Brain microvascular endothelial cell (primary cell): Measurements from ENCODE around the gene PYGO2.
A peak's percentile ranks its signal among the peaks of the same experiment; 100 is the strongest.

Experiments
- DNase-seq: peaks from one replicate; pipeline ENCODE4 v3.0.0-alpha.2; 2020
- H3K27ac ChIP-seq: fragments of 250-450 bp; sonication (Bioruptor Pico); 2 replicates; pipeline ENCODE4 v1.5.1; 2020; ENCODE audit warnings: mild to moderate bottlenecking, moderate library complexity
- H3K27me3 ChIP-seq: fragments of 250-450 bp; sonication (Bioruptor Pico); replicated peaks from 2 replicates; pipeline ENCODE4 v1.5.1; 2020; ENCODE audit warnings: mild to moderate bottlenecking
- H3K36me3 ChIP-seq: fragments of 250-450 bp; sonication (Bioruptor Pico); replicated peaks from 2 replicates; pipeline ENCODE4 v1.5.1; 2020; ENCODE audit warnings: mild to moderate bottlenecking
- H3K4me3 ChIP-seq: 2 replicates; pipeline ENCODE4 v1.5.1; 2011; ENCODE audit warnings: low read depth, mild to moderate bottlenecking, control low read depth, low read length, moderate library complexity
- in situ Hi-C: cut with HindIII; loops from 2 replicates; pipeline ENCODE4 v1.10.0; 2017; ENCODE audit warnings: low sequenced_read_pairs, low pct_ligation_motif_present
- TF ChIP-seq, protein P1 (sequence below): IDR thresholded peaks from 2 replicates; pipeline ENCODE4 v1.5.1; 2011; ENCODE audit warnings: low read depth, mild to moderate bottlenecking, moderate library complexity, low read length, control low read depth, inconsistent platforms; ENCODE audit errors: missing control alignments

PYGO2 gene

DNA sequence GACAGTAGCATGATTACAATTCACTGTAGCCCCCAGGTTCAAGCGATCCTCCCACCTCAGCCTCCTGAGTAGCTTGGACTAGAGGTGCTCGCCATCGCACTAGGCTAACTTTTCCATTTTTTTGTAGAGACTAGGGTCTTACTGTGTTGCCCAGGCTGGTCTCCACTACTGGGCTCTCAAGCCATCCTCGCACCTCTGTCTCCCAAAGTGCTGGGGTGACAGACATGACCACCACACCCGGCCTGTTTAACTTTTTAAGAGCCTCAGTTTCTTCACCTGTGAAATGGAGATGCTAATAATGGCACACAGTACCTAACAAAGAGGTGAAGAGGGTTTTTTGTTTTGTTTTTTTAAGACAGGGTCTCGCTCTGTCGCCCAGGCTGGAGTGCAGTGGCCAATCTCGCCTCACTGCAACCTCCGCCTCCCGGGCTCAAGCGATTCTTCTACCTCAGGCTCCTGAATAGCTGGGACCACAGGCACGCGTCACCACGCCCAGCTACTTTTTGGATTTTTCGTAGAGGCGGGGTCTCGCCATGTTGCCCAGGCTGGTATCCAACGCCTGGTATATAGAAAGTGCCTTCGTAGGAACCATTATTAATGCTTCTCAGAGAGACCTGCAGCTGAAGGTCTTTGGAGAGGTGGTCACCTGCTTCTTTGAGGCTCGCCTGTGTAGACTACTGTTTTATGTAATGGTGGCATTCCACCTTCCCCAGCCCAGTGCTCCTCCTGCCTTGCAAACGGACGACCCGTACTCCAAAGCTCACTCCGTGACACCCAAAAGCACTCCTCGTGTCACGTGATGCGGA is 25.6 kb downstream of the PYGO2 start:
- Histone ChIP-seq H3K27me3 (no peaks in the 10 kb centered on the region), H3K4me3 (peak overlapping the region; percentile 80), H3K36me3 (no peaks in the 10 kb centered on the region), H3K27ac (peak overlapping the region; percentile 100)
- no peak for DNase-seq
- TF ChIP-seq, protein P1, sequence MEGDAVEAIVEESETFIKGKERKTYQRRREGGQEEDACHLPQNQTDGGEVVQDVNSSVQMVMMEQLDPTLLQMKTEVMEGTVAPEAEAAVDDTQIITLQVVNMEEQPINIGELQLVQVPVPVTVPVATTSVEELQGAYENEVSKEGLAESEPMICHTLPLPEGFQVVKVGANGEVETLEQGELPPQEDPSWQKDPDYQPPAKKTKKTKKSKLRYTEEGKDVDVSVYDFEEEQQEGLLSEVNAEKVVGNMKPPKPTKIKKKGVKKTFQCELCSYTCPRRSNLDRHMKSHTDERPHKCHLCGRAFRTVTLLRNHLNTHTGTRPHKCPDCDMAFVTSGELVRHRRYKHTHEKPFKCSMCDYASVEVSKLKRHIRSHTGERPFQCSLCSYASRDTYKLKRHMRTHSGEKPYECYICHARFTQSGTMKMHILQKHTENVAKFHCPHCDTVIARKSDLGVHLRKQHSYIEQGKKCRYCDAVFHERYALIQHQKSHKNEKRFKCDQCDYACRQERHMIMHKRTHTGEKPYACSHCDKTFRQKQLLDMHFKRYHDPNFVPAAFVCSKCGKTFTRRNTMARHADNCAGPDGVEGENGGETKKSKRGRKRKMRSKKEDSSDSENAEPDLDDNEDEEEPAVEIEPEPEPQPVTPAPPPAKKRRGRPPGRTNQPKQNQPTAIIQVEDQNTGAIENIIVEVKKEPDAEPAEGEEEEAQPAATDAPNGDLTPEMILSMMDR: no peak
- in situ Hi-C loops: no loop called here

DNA sequence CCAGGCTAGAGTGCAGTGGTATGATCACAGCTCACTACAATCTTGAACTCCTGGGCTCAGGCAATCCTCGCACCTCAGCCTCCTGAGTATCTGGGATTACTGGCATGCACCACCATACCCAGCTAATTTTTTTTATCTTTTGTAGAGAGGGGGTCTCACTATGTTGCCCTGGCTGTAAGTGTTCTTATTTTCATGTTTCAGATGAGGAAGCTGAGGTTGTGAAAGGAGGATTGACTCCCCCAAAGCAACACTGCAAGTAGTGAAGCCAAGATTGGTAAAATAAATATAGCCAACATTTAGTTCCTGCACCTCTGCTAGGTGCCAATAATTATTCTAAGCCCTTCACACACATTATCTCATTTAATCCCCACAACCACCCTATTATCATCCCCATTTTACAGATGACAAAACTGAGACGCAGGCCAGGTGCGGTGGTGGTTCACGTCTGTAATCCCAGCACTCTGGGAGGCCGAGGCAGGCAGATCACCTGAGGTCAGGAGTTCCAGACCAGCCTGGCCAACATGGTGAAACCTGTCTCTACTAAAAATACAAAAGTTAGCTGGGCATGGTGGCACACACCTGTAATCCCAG is 27.1 kb downstream of the PYGO2 start:
- Histone ChIP-seq H3K27ac (no peak overlapping the region), H3K4me3 (no peak overlapping the region), H3K27me3 (no peaks in the 10 kb centered on the region), H3K36me3 (no peaks in the 10 kb centered on the region)
- in situ Hi-C loops: no loop called here
- TF ChIP-seq, protein P1: no peak
- no peak for DNase-seq

DNA sequence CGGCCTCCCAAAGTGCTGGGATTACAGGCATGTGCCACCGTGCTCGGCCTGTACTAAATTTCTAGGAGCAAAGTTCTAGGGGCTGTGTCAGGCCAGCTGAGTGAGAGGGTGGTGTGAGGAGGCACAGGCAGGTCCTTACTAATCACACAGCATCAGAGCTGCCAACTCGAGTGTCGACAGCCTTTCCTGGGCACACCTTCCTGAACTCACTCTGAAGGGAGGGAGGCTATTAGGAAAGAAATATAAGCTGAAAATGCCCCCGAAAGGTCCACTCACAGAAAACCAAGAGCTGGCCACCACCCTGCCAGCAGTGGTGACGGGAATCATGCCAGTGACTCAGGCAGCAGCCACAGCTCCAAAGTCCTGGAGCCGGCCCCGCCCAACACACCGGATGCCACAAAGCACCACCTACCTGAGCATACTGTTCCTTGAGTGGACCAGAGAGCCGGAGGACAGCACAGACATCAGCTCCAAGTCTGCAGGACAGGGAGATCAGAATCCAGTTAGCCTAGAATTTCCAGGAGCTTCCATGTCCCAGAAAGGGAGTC is 29.6 kb downstream of the PYGO2 start:
- Histone ChIP-seq H3K4me3 (no peak overlapping the region), H3K36me3 (no peaks in the 10 kb centered on the region), H3K27me3 (no peaks in the 10 kb centered on the region), H3K27ac (no peak overlapping the region)
- in situ Hi-C loops: no loop called here
- TF ChIP-seq, protein P1: no peak
- no peak for DNase-seq

DNA sequence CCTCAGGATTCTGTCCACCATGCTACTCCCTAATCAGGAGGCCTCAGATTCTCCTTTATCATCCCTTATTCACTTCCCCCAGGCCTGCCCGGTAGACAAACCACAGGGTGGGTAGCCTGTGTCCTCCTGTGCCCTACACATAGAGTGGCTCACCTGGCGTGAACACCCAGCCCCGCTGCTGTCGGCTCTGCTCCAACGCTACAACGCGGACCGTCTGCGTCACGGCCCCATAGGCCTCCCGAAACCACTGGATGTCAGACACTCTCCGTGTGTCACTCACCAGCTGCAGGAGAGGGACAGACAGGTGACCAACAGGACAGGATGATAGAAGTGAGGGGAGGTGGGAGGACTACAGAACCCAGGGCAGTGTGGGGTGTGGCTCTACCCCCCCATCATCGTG is 35.4 kb downstream of the PYGO2 start:
- Histone ChIP-seq H3K27me3 (no peaks in the 10 kb centered on the region), H3K27ac (no peak overlapping the region), H3K4me3 (no peak overlapping the region), H3K36me3 (peaks cover 6% of the 10 kb centered on the region)
- in situ Hi-C loops: no loop called here
- DNase-seq: no peak
- TF ChIP-seq, protein P1: no peak

DNA sequence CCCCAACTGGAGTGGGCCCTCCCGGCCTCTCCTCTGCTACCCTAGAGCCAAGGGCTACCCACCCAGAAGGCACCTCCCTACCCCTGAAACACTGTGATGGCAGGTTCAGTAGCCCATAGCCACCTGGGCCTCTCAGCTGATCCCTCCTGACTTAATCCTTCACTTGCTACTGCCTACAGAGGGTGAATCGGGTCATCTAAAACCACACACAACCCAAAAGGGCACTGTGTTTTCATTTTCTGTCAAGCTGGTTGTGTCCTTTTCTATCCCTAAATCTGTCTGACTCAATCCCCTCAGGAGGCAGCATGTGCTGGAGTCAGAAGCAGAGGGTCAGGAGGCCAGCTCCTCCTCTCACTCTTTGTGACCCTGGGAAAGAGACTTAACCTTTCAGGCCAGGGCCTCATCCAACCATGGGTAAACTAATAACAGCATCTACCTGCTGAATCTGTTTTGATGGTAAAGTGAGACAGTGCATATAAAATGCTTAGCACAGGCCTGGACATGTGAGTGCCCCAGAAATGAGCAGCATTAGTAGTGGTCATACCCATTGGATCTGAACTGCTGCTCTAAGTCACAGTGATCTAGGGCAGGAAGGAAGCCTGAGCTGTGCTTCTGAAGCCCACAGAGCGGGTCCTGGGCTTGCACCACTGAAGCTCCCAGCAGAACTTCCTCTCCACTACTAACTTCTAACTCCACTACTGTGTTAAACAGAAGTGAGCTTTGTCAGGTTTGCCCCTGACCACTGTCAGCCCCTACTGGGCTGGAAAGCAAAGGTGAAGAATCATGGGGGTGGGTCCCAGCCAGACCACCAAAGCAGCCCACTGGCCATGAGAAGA is 36.0 kb downstream of the PYGO2 start:
- in situ Hi-C loops: no loop called here
- Histone ChIP-seq H3K4me3 (no peak overlapping the region), H3K36me3 (peaks cover 6% of the 10 kb centered on the region), H3K27me3 (no peaks in the 10 kb centered on the region), H3K27ac (no peak overlapping the region)
- TF ChIP-seq, protein P1: no peak
- no peak for DNase-seq
